LNCaP clone FGC (cell line): ENCODE results near the gene APC2.

Experiments
- DNase-seq: peaks from one replicate; pipeline ENCODE4 v3.0.0-alpha.2; 2011; ENCODE audit warnings: low read depth
- H3K4me3 ChIP-seq: 2 replicates; pipeline ENCODE4 v1.5.1; 2011; ENCODE audit warnings: mild to moderate bottlenecking, low read depth, low read length, control low read depth
- CTCF ChIP-seq: IDR thresholded peaks from 2 replicates; pipeline ENCODE4 v1.5.1; 2012; ENCODE audit warnings: mild to moderate bottlenecking; ENCODE audit not compliant: control insufficient read depth, insufficient read depth; ENCODE audit errors: extremely low read depth

The APC2 gene

GRCh38 chr19:1521636-1522035 lies 71.7 kb downstream of the APC2 start:
- no peak for DNase-seq
- no peak for TF ChIP-seq CTCF
- no peak overlapping the region for H3K4me3 ChIP-seq

- DNase-seq = no peak
- H3K4me3 ChIP-seq = no peak overlapping the region
- no peak for TF ChIP-seq CTCF
Measured at GRCh38 chr19:1522061-1522460, 72.1 kb downstream of the APC2 start.

- TF ChIP-seq CTCF = no peak
- H3K4me3 ChIP-seq = no peak overlapping the region
- DNase-seq = no peak
Measured at GRCh38 chr19:1522838-1523237, 72.9 kb downstream of the APC2 start.
